PC-9 (cell line): ENCODE data around the gene GTPBP3. TPM values are rescaled to one million over a fixed set of nuclear protein-coding genes. Genes with fewer than 3 reads are reported as not detected.

ENCODE experiments used
- BruUV-seq: library from RNA; stranded (reverse); fragments of 400-500 nt; replicated peaks from 2 replicates; lab custom pipeline; 2021; lab: Mats Ljungman, UMichigan
- CTCF ChIA-PET: fragments of 300-600 bp; sonication (Branson Sonifier 250); formaldehyde crosslinking; loops from one replicate; lab custom pipeline; 2022; ENCODE audit warnings: antibody characterized with exemption; lab: Charles Lee
- POLR2A ChIA-PET: fragments of 300-600 bp; sonication (Branson Sonifier 250); formaldehyde crosslinking; loops from one replicate; lab custom pipeline; 2022; ENCODE audit warnings: antibody characterized with exemption; ENCODE audit not compliant: unreplicated experiment; lab: Charles Lee
- DNase-seq, 2 experiments: peaks; one replicate each; pipeline versions ENCODE4 v3.0.0 to v3.0.0-alpha.2; 2015 to 2022; ENCODE audit warnings: mixed read lengths in 1 of 2
- H2AFZ ChIP-seq: fragments of 200-600 bp; sonication (generic); 2 replicates; pipeline ENCODE4 v1.8.1; 2017; ENCODE audit warnings: antibody characterized with exemption
- H3F3A ChIP-seq: fragments of 200-600 bp; sonication (generic); 2 replicates; pipeline ENCODE4 v1.8.1; 2017; ENCODE audit warnings: antibody characterized with exemption, mild to moderate bottlenecking, low read depth; ENCODE audit not compliant: insufficient read depth
- H3K27ac ChIP-seq: fragments of 200-600 bp; sonication (generic); 2 replicates; pipeline ENCODE4 v1.6.1; 2016; ENCODE audit warnings: mixed run types
- H3K27me3 ChIP-seq: fragments of 200-600 bp; sonication (generic); 2 replicates; pipeline ENCODE4 v1.6.1; 2016; ENCODE audit warnings: low read depth, mixed run types; ENCODE audit not compliant: insufficient read depth
- H3K36me3 ChIP-seq: fragments of 200-600 bp; sonication (generic); 2 replicates; pipeline ENCODE4 v1.6.1; 2016; ENCODE audit warnings: low read depth, mixed run types
- H3K4me1 ChIP-seq: fragments of 200-600 bp; sonication (generic); replicated peaks from 2 replicates; pipeline ENCODE4 v1.6.1; 2016; ENCODE audit warnings: mixed run types; ENCODE audit not compliant: insufficient read depth
- H3K4me2 ChIP-seq: fragments of 200-600 bp; sonication (generic); 2 replicates; pipeline ENCODE4 v1.6.1; 2017; ENCODE audit warnings: mixed run types
- H3K4me3 ChIP-seq: fragments of 200-600 bp; sonication (generic); 2 replicates; pipeline ENCODE4 v1.6.1; 2016; ENCODE audit warnings: mixed run types
- H3K79me2 ChIP-seq: fragments of 200-600 bp; sonication (generic); 2 replicates; pipeline ENCODE4 v1.6.1; 2017; ENCODE audit warnings: low read depth, mixed run types
- H3K9me2 ChIP-seq: fragments of 200-600 bp; sonication (generic); 2 replicates; pipeline ENCODE4 v1.8.1; 2017; ENCODE audit warnings: mild to moderate bottlenecking; ENCODE audit not compliant: insufficient read depth
- H3K9me3 ChIP-seq: fragments of 200-600 bp; sonication (generic); 2 replicates; pipeline ENCODE4 v1.8.1; 2016; ENCODE audit warnings: low read depth; ENCODE audit not compliant: insufficient read depth
- H4K20me1 ChIP-seq: fragments of 200-600 bp; sonication (generic); 2 replicates; pipeline ENCODE4 v1.8.1; 2017; ENCODE audit not compliant: insufficient read depth
- EZH2 ChIP-seq: fragments of 200-600 bp; sonication (generic); IDR thresholded peaks from 2 replicates; pipeline ENCODE4 v1.8.0; 2017; ENCODE audit warnings: antibody characterized with exemption, low read depth
- intact Hi-C: fragments of 100-400 bp; cut with micrococcal nuclease; formaldehyde crosslinking; loops from one replicate; pipeline ENCODE4 v1.10.0; 2022; ENCODE audit not compliant: unreplicated experiment
- total RNA-seq: library from RNA; stranded (reverse); gene quantifications from 2 replicates; pipeline ENCODE4 v1.2.3, GENCODE V29; 2021
- TF ChIP-seq, protein P1 (sequence below): fragments of 200-600 bp; sonication (generic); conservative IDR thresholded peaks from 2 replicates; pipeline ENCODE4 v1.6.1; 2017; ENCODE audit warnings: mixed run types, antibody characterized with exemption, mild to moderate bottlenecking, moderate library complexity

Gene GTPBP3
- total RNA-seq, 1 experiment from 2014 or later: 50.7 TPM

DNA sequence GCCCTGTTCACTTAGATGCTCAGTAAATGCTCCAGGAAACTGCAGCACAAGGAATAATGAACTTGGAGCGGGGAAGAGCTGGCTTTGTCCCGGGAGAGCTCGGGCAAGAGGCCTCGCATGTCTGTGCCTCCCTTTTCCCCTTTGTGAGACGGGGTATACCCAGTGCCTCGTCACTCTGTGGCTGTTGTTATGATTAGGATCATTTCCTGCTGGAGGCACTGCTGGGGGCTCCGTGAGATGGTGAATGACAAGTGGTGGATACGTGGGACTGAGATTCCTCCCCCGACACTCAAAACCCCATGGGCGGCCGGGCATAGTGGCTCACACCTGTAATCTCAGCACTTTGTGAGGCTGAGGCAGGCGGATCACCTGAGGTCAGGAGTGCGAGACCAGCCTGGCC is 40.9 kb downstream of the GTPBP3 start:
- intact Hi-C loops: no loop called here
- no peak overlapping the region for H3K4me2 ChIP-seq
- no peak for TF ChIP-seq EZH2
- TF ChIP-seq, protein P1, sequence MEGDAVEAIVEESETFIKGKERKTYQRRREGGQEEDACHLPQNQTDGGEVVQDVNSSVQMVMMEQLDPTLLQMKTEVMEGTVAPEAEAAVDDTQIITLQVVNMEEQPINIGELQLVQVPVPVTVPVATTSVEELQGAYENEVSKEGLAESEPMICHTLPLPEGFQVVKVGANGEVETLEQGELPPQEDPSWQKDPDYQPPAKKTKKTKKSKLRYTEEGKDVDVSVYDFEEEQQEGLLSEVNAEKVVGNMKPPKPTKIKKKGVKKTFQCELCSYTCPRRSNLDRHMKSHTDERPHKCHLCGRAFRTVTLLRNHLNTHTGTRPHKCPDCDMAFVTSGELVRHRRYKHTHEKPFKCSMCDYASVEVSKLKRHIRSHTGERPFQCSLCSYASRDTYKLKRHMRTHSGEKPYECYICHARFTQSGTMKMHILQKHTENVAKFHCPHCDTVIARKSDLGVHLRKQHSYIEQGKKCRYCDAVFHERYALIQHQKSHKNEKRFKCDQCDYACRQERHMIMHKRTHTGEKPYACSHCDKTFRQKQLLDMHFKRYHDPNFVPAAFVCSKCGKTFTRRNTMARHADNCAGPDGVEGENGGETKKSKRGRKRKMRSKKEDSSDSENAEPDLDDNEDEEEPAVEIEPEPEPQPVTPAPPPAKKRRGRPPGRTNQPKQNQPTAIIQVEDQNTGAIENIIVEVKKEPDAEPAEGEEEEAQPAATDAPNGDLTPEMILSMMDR: no peak
- H3K4me3 ChIP-seq: no peak overlapping the region
- no peaks in the 10 kb centered on the region for H3K9me3 ChIP-seq
- BruUV-seq: no TSS peak
- CTCF ChIA-PET: interaction anchor here (0.6 kb wide), 2 partner anchors 14 to 116 kb away, joined by 3 to 4 read pairs; no protein-coding TSS in a partner anchor
- POLR2A ChIA-PET: no interaction called here
- H4K20me1 ChIP-seq: no peaks in the 10 kb centered on the region
- no peak overlapping the region for H3K27ac ChIP-seq
- no peaks in the 10 kb centered on the region for H3K9me2 ChIP-seq
- peaks cover 10% of the 10 kb centered on the region; the same call in 1 of the 2 replicates for H3F3A ChIP-seq
- H3K4me1 ChIP-seq: peaks cover 9% of the 10 kb centered on the region
- no peaks in the 10 kb centered on the region for H3K36me3 ChIP-seq
- H3K79me2 ChIP-seq: no peaks in the 10 kb centered on the region
- peaks cover 7% of the 10 kb centered on the region; the same call in 1 of the 2 replicates for H3K27me3 ChIP-seq
- DNase-seq: no peak
- H2AFZ ChIP-seq: no peak overlapping the region

DNA sequence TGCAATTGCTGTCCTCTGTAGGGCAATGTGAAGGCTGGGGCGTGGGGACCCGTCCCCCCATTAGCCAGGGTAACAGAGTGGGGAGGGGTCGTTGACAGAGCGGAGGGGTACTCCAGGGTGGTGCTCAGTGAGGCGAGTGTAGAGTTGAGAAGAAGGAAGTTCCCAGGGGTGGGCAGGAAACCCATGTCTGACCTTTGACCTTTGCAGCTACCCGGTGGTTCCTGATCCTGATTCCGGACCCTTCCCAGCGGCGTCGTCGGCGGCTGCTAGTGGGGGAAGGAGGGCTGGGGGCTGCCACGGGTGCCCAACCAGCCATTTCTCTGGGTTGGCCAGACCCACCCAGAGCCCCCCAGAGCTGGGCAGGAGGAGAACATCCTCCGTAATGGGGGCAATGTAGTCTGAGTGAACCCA is 41.9 kb downstream of the GTPBP3 start:
- Histone ChIP-seq H3K36me3 (no peaks in the 10 kb centered on the region), H3K79me2 (no peaks in the 10 kb centered on the region), H4K20me1 (no peaks in the 10 kb centered on the region), H3K4me1 (peaks cover 9% of the 10 kb centered on the region), H3K9me2 (no peaks in the 10 kb centered on the region), H3F3A (peaks cover 17% of the 10 kb centered on the region; the same call in 1 of the 2 replicates), H3K27ac (no peak overlapping the region), H2AFZ (no peak overlapping the region), H3K4me2 (no peak overlapping the region), H3K27me3 (peaks cover 7% of the 10 kb centered on the region; the same call in 1 of the 2 replicates), H3K9me3 (no peaks in the 10 kb centered on the region), H3K4me3 (no peak overlapping the region)
- no peak for DNase-seq
- TF ChIP-seq EZH2: no peak
- TF ChIP-seq, protein P1: no peak
- ChIA-PET CTCF (interaction anchor here (0.6 kb wide), 1 partner anchor 115 kb away, joined by 3 read pairs; no protein-coding TSS in a partner anchor), POLR2A (no interaction called here)
- no TSS peak for BruUV-seq
- intact Hi-C loops: no loop called here

DNA sequence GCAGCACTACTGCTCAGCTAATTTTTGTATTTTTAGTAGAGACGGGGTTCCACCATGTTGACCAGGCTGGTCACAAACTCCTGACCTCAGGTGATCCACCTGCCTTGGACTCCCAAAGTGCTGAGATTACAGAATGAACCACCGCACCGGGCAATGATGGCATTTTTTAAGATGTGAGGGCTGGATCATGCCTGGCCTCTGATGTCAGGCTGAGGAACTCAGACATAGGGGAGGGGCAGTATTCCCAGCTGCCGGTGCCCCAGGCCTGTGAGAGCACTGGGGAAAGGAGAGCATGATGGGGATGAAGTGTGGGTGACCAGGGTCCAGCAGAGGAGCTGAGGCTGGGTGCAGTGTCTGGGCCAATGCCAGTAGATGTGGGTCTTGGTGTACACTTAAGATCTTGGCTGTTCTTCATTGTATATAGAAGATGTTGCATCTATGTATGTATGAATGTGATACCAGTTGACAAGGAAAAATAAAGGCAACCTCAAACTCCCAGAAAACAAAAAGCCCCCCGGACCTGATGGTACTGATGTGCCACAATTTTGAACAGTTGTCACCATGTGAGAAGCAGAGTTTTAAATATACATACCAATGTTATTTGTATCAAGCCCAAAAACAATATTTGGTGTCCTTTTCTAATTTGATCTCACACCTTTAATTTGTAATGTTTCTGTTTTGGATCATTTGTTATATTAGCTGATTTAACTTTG is 43.2 kb downstream of the GTPBP3 start:
- BruUV-seq: no TSS peak
- Histone ChIP-seq H3K9me2 (no peaks in the 10 kb centered on the region), H3F3A (peaks cover 17% of the 10 kb centered on the region; the same call in 1 of the 2 replicates), H3K4me3 (no peak overlapping the region), H3K4me2 (no peak overlapping the region), H3K27me3 (peaks cover 7% of the 10 kb centered on the region; the same call in 1 of the 2 replicates), H4K20me1 (no peaks in the 10 kb centered on the region), H3K9me3 (no peaks in the 10 kb centered on the region), H3K36me3 (no peaks in the 10 kb centered on the region), H3K4me1 (peaks cover 9% of the 10 kb centered on the region), H3K27ac (no peak overlapping the region), H3K79me2 (no peaks in the 10 kb centered on the region), H2AFZ (no peak overlapping the region)
- intact Hi-C loops: loop anchor here (1.0 kb wide), 1 partner anchor 32 kb away; no protein-coding TSS in a partner anchor
- TF ChIP-seq EZH2: no peak
- TF ChIP-seq, protein P1: no peak
- ChIA-PET POLR2A (interaction anchor here (0.7 kb wide), 1 partner anchor 720 kb away, joined by 29 read pairs; no protein-coding TSS in a partner anchor), CTCF (interaction anchor here (0.6 kb wide), 1 partner anchor 63 kb away, joined by 3 read pairs; no protein-coding TSS in a partner anchor)
- DNase-seq: no peak
